SJCRH30 (cell line): ENCODE measurements around the gene PLEKHB2. TPM values are rescaled to one million over a fixed set of nuclear protein-coding genes. Genes with fewer than 3 reads are reported as not detected.
"Not testable (repeated sequence)": the region's sequence is repeated elsewhere in the genome, so short reads cannot be mapped to it uniquely, and the experiment has no call there.

Source experiments
- DNase-seq, 2 experiments: peaks; one replicate each; pipeline ENCODE4 v3.0.0-alpha.2; 2015 to 2020
- H3K27ac ChIP-seq: fragments of 250-450 bp; sonication (Bioruptor Pico); 2 replicates; pipeline ENCODE4 v1.5.1; 2020; ENCODE audit warnings: mild to moderate bottlenecking, moderate library complexity
- H3K27me3 ChIP-seq: fragments of 250-450 bp; sonication (Bioruptor Pico); 2 replicates; pipeline ENCODE4 v1.5.1; 2020; ENCODE audit warnings: mild to moderate bottlenecking, moderate library complexity
- H3K36me3 ChIP-seq: fragments of 250-450 bp; sonication (Bioruptor Pico); 2 replicates; pipeline ENCODE4 v1.5.1; 2020; ENCODE audit warnings: mild to moderate bottlenecking, moderate library complexity
- H3K4me1 ChIP-seq: fragments of 250-450 bp; sonication (Bioruptor Pico); 2 replicates; pipeline ENCODE4 v1.5.1; 2020; ENCODE audit warnings: mild to moderate bottlenecking, moderate library complexity
- H3K4me3 ChIP-seq: fragments of 250-450 bp; sonication (Bioruptor Pico); 2 replicates; pipeline ENCODE4 v1.5.1; 2020; ENCODE audit warnings: mild to moderate bottlenecking, moderate library complexity
- H3K9me3 ChIP-seq: fragments of 250-450 bp; sonication (Bioruptor Pico); replicated peaks from 2 replicates; pipeline ENCODE4 v1.5.1; 2020; ENCODE audit warnings: mild to moderate bottlenecking, moderate library complexity
- total RNA-seq: library from RNA; depleted of rRNA; stranded (reverse); fragments of >200 nt; shearing (Covaris generic); gene quantifications from 2 replicates; pipeline ENCODE4 v1.2.3, GENCODE V29; 2014; rRNA removed

PLEKHB2 gene
- total RNA-seq, result 50.3 and 50.4 TPM in 2 replicates

GRCh38 chr2:131105156-131105949, at the start of gene PLEKHB2:
PLEKHB2 (plus strand) TSS chr2:131105336; CDS start chr2:131120942, 15,606 bp downstream.
- H3K27ac ChIP-seq, result peak within 1 kb of the TSS; percentile 64
- DNase-seq, result peak; percentile 87 to 92
- H3K9me3 ChIP-seq, result no peaks in the 10 kb centered on the region
- H3K36me3 ChIP-seq, result no peaks in the 10 kb centered on the region
- peak within 1 kb of the TSS; percentile 85 for H3K4me3 ChIP-seq
- no peaks in the 10 kb centered on the region for H3K27me3 ChIP-seq
- 0 out of 2 replicates have a peak, but pooled peaks cover 5% of the 10 kb centered on the region for H3K4me1 ChIP-seq

GRCh38 chr2:131056204-131056931, 48.8 kb upstream of the PLEKHB2 start:
- Histone ChIP-seq H3K36me3 (peaks cover 73% of the 10 kb centered on the region), H3K4me1 (peaks cover 39% of the 10 kb centered on the region), H3K9me3 (no peaks in the 10 kb centered on the region), H3K27ac (peak overlapping the region; percentile 25; the same call in 1 of the 2 replicates), H3K27me3 (no peaks in the 10 kb centered on the region), H3K4me3 (no peak overlapping the region)
- DNase-seq, result no peak

GRCh38 chr2:131056932-131057287, 48.2 kb upstream of the PLEKHB2 start:
- H3K27me3 ChIP-seq, result no peaks in the 10 kb centered on the region
- H3K4me1 ChIP-seq, result peaks cover 39% of the 10 kb centered on the region
- H3K9me3 ChIP-seq, result no peaks in the 10 kb centered on the region
- no peak overlapping the region for H3K27ac ChIP-seq
- DNase-seq, result no peak
- H3K4me3 ChIP-seq, result no peak overlapping the region
- H3K36me3 ChIP-seq, result peaks cover 69% of the 10 kb centered on the region

GRCh38 chr2:131058214-131058843, 46.8 kb upstream of the PLEKHB2 start:
- peak in 1 of 2 experiments; percentile 40 for DNase-seq
- peaks cover 39% of the 10 kb centered on the region for H3K4me1 ChIP-seq
- peaks cover 64% of the 10 kb centered on the region for H3K36me3 ChIP-seq
- H3K27me3 ChIP-seq, result no peaks in the 10 kb centered on the region
- H3K9me3 ChIP-seq, result no peaks in the 10 kb centered on the region
- H3K4me3 ChIP-seq, result no peak overlapping the region
- no peak overlapping the region for H3K27ac ChIP-seq

GRCh38 chr2:131058920-131059319, 46.2 kb upstream of the PLEKHB2 start:
- H3K4me3 ChIP-seq, result no peak overlapping the region
- no peaks in the 10 kb centered on the region for H3K9me3 ChIP-seq
- H3K27me3 ChIP-seq, result no peaks in the 10 kb centered on the region
- H3K4me1 ChIP-seq, result peaks cover 39% of the 10 kb centered on the region
- H3K27ac ChIP-seq, result no peak overlapping the region
- peaks cover 64% of the 10 kb centered on the region for H3K36me3 ChIP-seq
- DNase-seq, result no peak

- H3K9me3 ChIP-seq, result no peaks in the 10 kb centered on the region
- no peak for DNase-seq
- no peak overlapping the region for H3K27ac ChIP-seq
- peaks cover 53% of the 10 kb centered on the region for H3K36me3 ChIP-seq
- no peaks in the 10 kb centered on the region for H3K27me3 ChIP-seq
- peaks cover 3% of the 10 kb centered on the region; the same call in 1 of the 2 replicates for H3K4me1 ChIP-seq
- no peak overlapping the region for H3K4me3 ChIP-seq
These were observed 41.4 kb upstream of the PLEKHB2 start for GRCh38 chr2:131063501-131064283.

- peaks cover 51% of the 10 kb centered on the region for H3K36me3 ChIP-seq
- no peaks in the 10 kb centered on the region for H3K27me3 ChIP-seq
- no peaks in the 10 kb centered on the region for H3K9me3 ChIP-seq
- H3K4me3 ChIP-seq, result no peak overlapping the region
- no peaks in the 10 kb centered on the region for H3K4me1 ChIP-seq
- no peak for DNase-seq
- no peak overlapping the region for H3K27ac ChIP-seq
These were observed 40.3 kb upstream of the PLEKHB2 start for GRCh38 chr2:131064589-131065512.

- peaks cover 61% of the 10 kb centered on the region for H3K36me3 ChIP-seq
- H3K27me3 ChIP-seq, result no peaks in the 10 kb centered on the region
These were observed 37.5 kb upstream of the PLEKHB2 start for GRCh38 chr2:131067465-131068125.

GRCh38 chr2:131068172-131068571, 37.0 kb upstream of the PLEKHB2 start:
- not testable (repeated sequence) for DNase-seq, H3K4me1 ChIP-seq, H3K27ac ChIP-seq, H3K4me3 ChIP-seq, H3K27me3 ChIP-seq, H3K9me3 ChIP-seq
- H3K36me3 ChIP-seq, result peaks cover 61% of the 10 kb centered on the region

More at GRCh38 chr2:131067465-131068125, 37.5 kb upstream of the PLEKHB2 start:
- Histone ChIP-seq H3K9me3 (no peaks in the 10 kb centered on the region), H3K27ac (no peak overlapping the region), H3K4me3 (no peak overlapping the region), H3K4me1 (no peaks in the 10 kb centered on the region)
- no peak for DNase-seq

GRCh38 chr2:131075578-131075977, 29.6 kb upstream of the PLEKHB2 start:
- H3K4me3 ChIP-seq, H3K27ac ChIP-seq, DNase-seq, H3K9me3 ChIP-seq, H3K27me3 ChIP-seq, H3K4me1 ChIP-seq: not testable (repeated sequence)
- peaks cover 83% of the 10 kb centered on the region for H3K36me3 ChIP-seq

- Histone ChIP-seq H3K27ac (no peak overlapping the region), H3K4me3 (no peak overlapping the region), H3K9me3 (no peaks in the 10 kb centered on the region), H3K36me3 (peaks cover 83% of the 10 kb centered on the region), H3K27me3 (no peaks in the 10 kb centered on the region), H3K4me1 (no peaks in the 10 kb centered on the region)
- DNase-seq, result no peak
These were observed 28.4 kb upstream of the PLEKHB2 start for GRCh38 chr2:131076707-131077106.

- no peak for DNase-seq
- Histone ChIP-seq H3K36me3 (peaks cover 86% of the 10 kb centered on the region), H3K27ac (no peak overlapping the region), H3K4me1 (no peaks in the 10 kb centered on the region), H3K27me3 (no peaks in the 10 kb centered on the region), H3K4me3 (no peak overlapping the region), H3K9me3 (no peaks in the 10 kb centered on the region)
These were observed 27.8 kb upstream of the PLEKHB2 start for GRCh38 chr2:131077182-131077846.

GRCh38 chr2:131077966-131078365, 27.2 kb upstream of the PLEKHB2 start:
- Histone ChIP-seq H3K36me3 (peaks cover 86% of the 10 kb centered on the region), H3K9me3 (no peaks in the 10 kb centered on the region), H3K4me3 (no peak overlapping the region), H3K4me1 (no peaks in the 10 kb centered on the region), H3K27me3 (no peaks in the 10 kb centered on the region), H3K27ac (no peak overlapping the region)
- DNase-seq, result no peak
